ENCODE measurements around the gene HRG.

DNA sequence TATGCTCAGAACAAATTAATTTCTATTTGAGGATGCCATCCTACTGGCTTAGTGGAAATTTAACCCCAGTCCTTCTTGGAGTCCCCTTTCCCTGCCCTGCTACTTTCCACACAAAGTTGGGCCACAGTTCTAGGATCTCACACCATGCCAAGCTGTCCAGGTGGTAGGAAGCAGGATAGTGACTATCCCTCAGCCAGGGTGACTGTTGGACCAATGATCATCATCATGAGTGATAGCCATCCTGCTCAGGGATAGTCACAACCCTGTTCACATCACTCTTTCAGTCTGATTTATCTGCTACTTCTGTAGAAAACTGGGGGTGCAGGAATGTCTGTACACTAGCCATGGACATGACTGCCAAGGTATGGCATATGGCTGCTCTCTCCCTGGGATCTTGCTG is 12.8 kb downstream of the HRG start:
- TF ChIP-seq EP300 (IDR thresholded peaks at IDR 0.05) (no peak), POLR2A (IDR thresholded peaks at IDR 0.05; ENCODE audit: low read depth) (no peak), POLR2AphosphoS5 (IDR thresholded peaks at IDR 0.05) (no peak)
- TF ChIP-seq, protein P1, sequence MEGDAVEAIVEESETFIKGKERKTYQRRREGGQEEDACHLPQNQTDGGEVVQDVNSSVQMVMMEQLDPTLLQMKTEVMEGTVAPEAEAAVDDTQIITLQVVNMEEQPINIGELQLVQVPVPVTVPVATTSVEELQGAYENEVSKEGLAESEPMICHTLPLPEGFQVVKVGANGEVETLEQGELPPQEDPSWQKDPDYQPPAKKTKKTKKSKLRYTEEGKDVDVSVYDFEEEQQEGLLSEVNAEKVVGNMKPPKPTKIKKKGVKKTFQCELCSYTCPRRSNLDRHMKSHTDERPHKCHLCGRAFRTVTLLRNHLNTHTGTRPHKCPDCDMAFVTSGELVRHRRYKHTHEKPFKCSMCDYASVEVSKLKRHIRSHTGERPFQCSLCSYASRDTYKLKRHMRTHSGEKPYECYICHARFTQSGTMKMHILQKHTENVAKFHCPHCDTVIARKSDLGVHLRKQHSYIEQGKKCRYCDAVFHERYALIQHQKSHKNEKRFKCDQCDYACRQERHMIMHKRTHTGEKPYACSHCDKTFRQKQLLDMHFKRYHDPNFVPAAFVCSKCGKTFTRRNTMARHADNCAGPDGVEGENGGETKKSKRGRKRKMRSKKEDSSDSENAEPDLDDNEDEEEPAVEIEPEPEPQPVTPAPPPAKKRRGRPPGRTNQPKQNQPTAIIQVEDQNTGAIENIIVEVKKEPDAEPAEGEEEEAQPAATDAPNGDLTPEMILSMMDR (IDR thresholded peaks at IDR 0.05), result no peak

All from esophagus muscularis mucosa (tissue), 4 donors.